GM21786 (cell line): ENCODE measurements around the gene FAM110D.

ENCODE experiments used
- ATAC-seq: cut with Tn5 transposase; IDR thresholded peaks from one replicate; pipeline ENCODE4 v1.9.1; 2021; ENCODE audit not compliant: unreplicated experiment

Gene FAM110D

GRCh38 chr1:26127235-26128163, 31.4 kb upstream of the FAM110D start:
- ATAC-seq = no peak

GRCh38 chr1:26129778-26130177, 29.1 kb upstream of the FAM110D start:
- ATAC-seq = no peak

- no peak for ATAC-seq
Observed at GRCh38 chr1:26130695-26131094, 28.2 kb upstream of the FAM110D start.

- ATAC-seq = no peak
Observed at GRCh38 chr1:26132128-26132833, 26.6 kb upstream of the FAM110D start.

- ATAC-seq = no peak
Observed at GRCh38 chr1:26132834-26133167, 26.1 kb upstream of the FAM110D start.

- ATAC-seq = no peak
Observed at GRCh38 chr1:26134466-26134865, 24.4 kb upstream of the FAM110D start.

- ATAC-seq = no peak
Observed at GRCh38 chr1:26138974-26139558, 19.8 kb upstream of the FAM110D start.

GRCh38 chr1:26142159-26142558, 16.7 kb upstream of the FAM110D start:
- no peak for ATAC-seq

GRCh38 chr1:26145041-26145959, 13.6 kb upstream of the FAM110D start:
- no peak for ATAC-seq

- ATAC-seq = no peak
Observed at GRCh38 chr1:26145960-26146294, 13.0 kb upstream of the FAM110D start.

- no peak for ATAC-seq
Observed at GRCh38 chr1:26148887-26149286, 10.0 kb upstream of the FAM110D start.

GRCh38 chr1:26153966-26154532, 4.8 kb upstream of the FAM110D start:
- no peak for ATAC-seq

GRCh38 chr1:26154750-26155149, 4.1 kb upstream of the FAM110D start:
- ATAC-seq = no peak

- ATAC-seq = no peak
Observed at GRCh38 chr1:26155370-26156284, 3.3 kb upstream of the FAM110D start.

GRCh38 chr1:26156285-26157038, 2.4 kb upstream of the FAM110D start:
- no peak for ATAC-seq

- no peak for ATAC-seq
Observed at GRCh38 chr1:26158271-26158907, 490 bp upstream of the FAM110D start.

GRCh38 chr1:26159743-26160039, 812 bp downstream of the FAM110D start:
- no peak for ATAC-seq

GRCh38 chr1:26160527-26161414, 1.9 kb downstream of the FAM110D start:
- no peak for ATAC-seq
